ENCODE results near the gene RAD51B.

Gene RAD51B

DNA sequence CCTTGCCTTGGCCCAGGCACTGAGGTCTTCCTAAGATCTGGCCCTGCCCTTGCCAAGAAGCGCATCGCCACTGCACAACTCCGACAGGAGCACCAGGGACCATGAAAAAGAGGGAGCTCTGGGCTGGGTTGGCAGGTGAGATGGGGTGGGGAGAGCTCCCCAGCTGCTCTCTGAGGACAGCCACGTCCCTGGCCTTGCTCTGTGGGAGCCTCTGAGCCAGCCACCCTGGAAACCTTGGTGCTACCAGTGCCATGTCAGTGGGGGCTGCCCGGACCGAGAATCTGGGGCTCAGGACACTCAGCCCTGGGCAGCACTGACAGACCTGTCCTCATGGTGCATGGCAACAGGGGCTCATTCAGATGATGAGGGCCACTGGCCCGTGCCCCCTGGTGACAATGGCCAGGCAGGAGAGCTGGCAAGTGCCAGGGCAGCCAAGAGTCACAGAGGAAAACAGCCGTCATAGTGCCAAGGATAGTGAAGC is 838.5 kb downstream of the RAD51B start:
- Histone ChIP-seq H3K4me1 (ENCODE audit: low read length) (no peaks in the 10 kb centered on the region), H4K20me1 (ENCODE audit: insufficient read depth, low read length) (no peaks in the 10 kb centered on the region), H3K9ac (ENCODE audit: low read length) (no peak overlapping the region), H2AFZ (ENCODE audit: low read length) (no peak overlapping the region), H3K9me2 (replicated peaks; ENCODE audit: insufficient read depth, low read length) (no peaks in the 10 kb centered on the region), H3K4me2 (ENCODE audit: low read depth, low read length) (no peak overlapping the region), H3K4me3 (ENCODE audit: low read length) (no peak overlapping the region), H3F3A (ENCODE audit: insufficient read depth, low read length) (no peaks in the 10 kb centered on the region), H3K36me3 (replicated peaks; ENCODE audit: insufficient read depth, low read length) (no peaks in the 10 kb centered on the region), H3K27ac (ENCODE audit: low read length) (no peak overlapping the region), H3K27me3 (replicated peaks; ENCODE audit: insufficient read depth, low read length) (no peaks in the 10 kb centered on the region), H3K9me3 (replicated peaks; ENCODE audit: insufficient read depth, low read length) (no peaks in the 10 kb centered on the region), H3K79me2 (ENCODE audit: low read length) (no peaks in the 10 kb centered on the region)
- no peak for TF ChIP-seq EZH2phosphoT487 (IDR thresholded peaks at IDR 0.05; ENCODE audit: low read length)
- TF ChIP-seq, protein P1, sequence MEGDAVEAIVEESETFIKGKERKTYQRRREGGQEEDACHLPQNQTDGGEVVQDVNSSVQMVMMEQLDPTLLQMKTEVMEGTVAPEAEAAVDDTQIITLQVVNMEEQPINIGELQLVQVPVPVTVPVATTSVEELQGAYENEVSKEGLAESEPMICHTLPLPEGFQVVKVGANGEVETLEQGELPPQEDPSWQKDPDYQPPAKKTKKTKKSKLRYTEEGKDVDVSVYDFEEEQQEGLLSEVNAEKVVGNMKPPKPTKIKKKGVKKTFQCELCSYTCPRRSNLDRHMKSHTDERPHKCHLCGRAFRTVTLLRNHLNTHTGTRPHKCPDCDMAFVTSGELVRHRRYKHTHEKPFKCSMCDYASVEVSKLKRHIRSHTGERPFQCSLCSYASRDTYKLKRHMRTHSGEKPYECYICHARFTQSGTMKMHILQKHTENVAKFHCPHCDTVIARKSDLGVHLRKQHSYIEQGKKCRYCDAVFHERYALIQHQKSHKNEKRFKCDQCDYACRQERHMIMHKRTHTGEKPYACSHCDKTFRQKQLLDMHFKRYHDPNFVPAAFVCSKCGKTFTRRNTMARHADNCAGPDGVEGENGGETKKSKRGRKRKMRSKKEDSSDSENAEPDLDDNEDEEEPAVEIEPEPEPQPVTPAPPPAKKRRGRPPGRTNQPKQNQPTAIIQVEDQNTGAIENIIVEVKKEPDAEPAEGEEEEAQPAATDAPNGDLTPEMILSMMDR (IDR thresholded peaks at IDR 0.05; ENCODE audit: low read length) = no peak
- TF ChIP-seq EZH2 (optimal IDR thresholded peaks at IDR 0.05; ENCODE audit: low read depth, low read length) = no peak
- no peak for DNase-seq

DNA sequence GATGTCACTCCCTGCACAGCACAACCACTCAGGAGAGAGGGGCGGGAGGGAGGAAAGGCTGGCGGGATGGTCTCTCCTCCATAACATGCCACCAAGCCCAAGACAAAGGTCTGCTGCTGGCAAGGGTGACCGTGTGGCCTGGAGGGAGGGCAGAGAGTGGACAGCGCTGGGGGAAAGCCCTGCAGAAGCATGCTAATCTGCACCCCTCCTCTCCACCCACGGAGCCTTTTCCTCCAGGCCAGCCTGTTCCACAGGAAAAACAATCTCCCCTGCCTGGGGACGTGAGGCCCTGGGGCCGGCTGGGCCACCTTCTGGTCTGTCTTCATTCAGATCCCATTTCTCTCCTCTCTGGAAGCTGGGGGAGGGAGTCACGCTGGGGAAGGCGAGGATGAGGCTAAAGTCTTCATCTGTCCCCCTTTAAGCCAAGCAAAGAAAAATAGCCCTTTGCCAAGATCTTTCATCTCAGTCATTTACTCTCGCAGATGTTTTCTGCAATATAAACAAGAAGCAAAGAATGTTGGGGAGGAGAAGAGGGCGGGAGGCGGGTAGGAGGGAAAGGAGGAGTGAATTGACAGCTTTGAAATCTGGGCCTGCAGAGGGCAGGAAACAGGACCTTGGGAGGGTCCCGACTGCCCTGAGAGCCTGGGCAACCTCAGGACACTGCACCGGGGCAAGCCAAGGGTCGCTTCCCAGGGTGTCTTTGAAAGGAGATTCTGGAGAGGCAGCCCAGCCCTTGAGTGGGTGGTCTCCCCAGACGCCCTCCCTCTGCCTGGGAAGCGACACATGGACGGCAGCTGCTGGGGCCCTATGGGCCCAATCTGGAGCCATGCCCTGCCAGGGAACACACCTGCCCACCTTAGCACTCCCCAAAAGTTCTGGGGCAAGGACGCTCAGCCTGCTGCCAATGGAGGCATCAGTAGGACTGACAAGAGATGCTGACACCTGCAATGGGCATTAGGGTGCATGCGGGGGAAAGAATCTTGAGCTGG is 839.7 kb downstream of the RAD51B start:
- H3K27ac ChIP-seq (ENCODE audit: low read length) = no peak overlapping the region
- no peaks in the 10 kb centered on the region for H4K20me1 ChIP-seq (ENCODE audit: insufficient read depth, low read length)
- no peaks in the 10 kb centered on the region for H3K36me3 ChIP-seq (replicated peaks; ENCODE audit: insufficient read depth, low read length)
- no peak overlapping the region for H3K4me3 ChIP-seq (ENCODE audit: low read length)
- H3K79me2 ChIP-seq (ENCODE audit: low read length) = no peaks in the 10 kb centered on the region
- no peak overlapping the region for H3K9ac ChIP-seq (ENCODE audit: low read length)
- H3K9me2 ChIP-seq (replicated peaks; ENCODE audit: insufficient read depth, low read length) = no peaks in the 10 kb centered on the region
- H3K4me1 ChIP-seq (ENCODE audit: low read length) = no peaks in the 10 kb centered on the region
- DNase-seq = no peak
- no peak overlapping the region for H3K4me2 ChIP-seq (ENCODE audit: low read depth, low read length)
- no peak overlapping the region for H2AFZ ChIP-seq (ENCODE audit: low read length)
- no peaks in the 10 kb centered on the region for H3F3A ChIP-seq (ENCODE audit: insufficient read depth, low read length)
- no peaks in the 10 kb centered on the region for H3K27me3 ChIP-seq (replicated peaks; ENCODE audit: insufficient read depth, low read length)
- no peaks in the 10 kb centered on the region for H3K9me3 ChIP-seq (replicated peaks; ENCODE audit: insufficient read depth, low read length)
- TF ChIP-seq EZH2phosphoT487 (IDR thresholded peaks at IDR 0.05; ENCODE audit: low read length) (no peak), EZH2 (optimal IDR thresholded peaks at IDR 0.05; ENCODE audit: low read depth, low read length) (no peak)
- TF ChIP-seq, protein P1 (IDR thresholded peaks at IDR 0.05; ENCODE audit: low read length) = no peak

DNA sequence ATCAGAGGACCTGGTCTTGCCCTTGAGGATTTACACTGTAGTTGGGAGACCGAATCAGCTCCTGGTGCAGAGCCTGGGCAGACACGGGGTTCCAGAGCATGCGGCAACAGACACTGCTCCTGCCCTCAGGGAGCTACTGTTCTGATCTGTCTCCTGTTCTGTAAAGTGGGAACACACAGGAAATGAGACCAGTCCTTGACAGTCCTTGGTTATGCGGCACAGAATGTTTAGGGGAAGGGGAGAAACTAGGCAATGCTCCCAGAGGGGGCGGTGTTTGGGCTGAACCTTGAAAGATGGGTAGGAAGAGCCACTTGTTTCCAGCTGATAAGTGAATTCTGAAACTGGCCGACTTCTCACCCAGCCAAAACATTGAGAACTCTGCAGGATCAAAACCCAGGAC is 840.9 kb downstream of the RAD51B start:
- no peaks in the 10 kb centered on the region for H3F3A ChIP-seq (ENCODE audit: insufficient read depth, low read length)
- H3K79me2 ChIP-seq (ENCODE audit: low read length) = no peaks in the 10 kb centered on the region
- H3K27ac ChIP-seq (ENCODE audit: low read length) = no peak overlapping the region
- TF ChIP-seq, protein P1 (IDR thresholded peaks at IDR 0.05; ENCODE audit: low read length) = no peak
- TF ChIP-seq EZH2 (optimal IDR thresholded peaks at IDR 0.05; ENCODE audit: low read depth, low read length) (no peak), EZH2phosphoT487 (IDR thresholded peaks at IDR 0.05; ENCODE audit: low read length) (no peak)
- no peak for DNase-seq
- no peak overlapping the region for H3K4me3 ChIP-seq (ENCODE audit: low read length)
- no peaks in the 10 kb centered on the region for H3K9me3 ChIP-seq (replicated peaks; ENCODE audit: insufficient read depth, low read length)
- H3K9ac ChIP-seq (ENCODE audit: low read length) = no peak overlapping the region
- no peaks in the 10 kb centered on the region for H3K36me3 ChIP-seq (replicated peaks; ENCODE audit: insufficient read depth, low read length)
- H2AFZ ChIP-seq (ENCODE audit: low read length) = no peak overlapping the region
- no peaks in the 10 kb centered on the region for H3K4me1 ChIP-seq (ENCODE audit: low read length)
- no peaks in the 10 kb centered on the region for H3K27me3 ChIP-seq (replicated peaks; ENCODE audit: insufficient read depth, low read length)
- no peaks in the 10 kb centered on the region for H3K9me2 ChIP-seq (replicated peaks; ENCODE audit: insufficient read depth, low read length)
- no peak overlapping the region for H3K4me2 ChIP-seq (ENCODE audit: low read depth, low read length)
- no peaks in the 10 kb centered on the region for H4K20me1 ChIP-seq (ENCODE audit: insufficient read depth, low read length)
